OCI-LY7 (cell line): ENCODE data around the gene ZNF516. TPM values are rescaled to one million over a fixed set of nuclear protein-coding genes. Genes with fewer than 3 reads are reported as not detected.

Experiments used
- BruUV-seq: library from RNA; stranded (reverse); fragments of 400-500 nt; replicated peaks from 2 replicates; lab custom pipeline; 2021; lab: Mats Ljungman, UMichigan
- CTCF ChIA-PET: fragments of 300-600 bp; sonication (Branson Sonifier 250); formaldehyde crosslinking; loops from one replicate; lab custom pipeline; 2022; ENCODE audit warnings: antibody characterized with exemption; ENCODE audit not compliant: unreplicated experiment; lab: Charles Lee
- POLR2A ChIA-PET: fragments of 300-600 bp; sonication (Branson Sonifier 250); formaldehyde crosslinking; loops from one replicate; lab custom pipeline; 2022; ENCODE audit warnings: antibody characterized with exemption; lab: Charles Lee
- DNase-seq: peaks from one replicate; pipeline ENCODE4 v3.0.0-alpha.2; 2015; ENCODE audit warnings: low spot score
- H2AFZ ChIP-seq: fragments of 200-600 bp; sonication (generic), shearing (Covaris generic); 2 replicates; pipeline ENCODE4 v1.6.1; 2014; ENCODE audit warnings: mild to moderate bottlenecking, antibody characterized with exemption, low read length, moderate library complexity
- H3K27ac ChIP-seq: fragments of 200-600 bp; sonication (generic); 2 replicates; pipeline ENCODE4 v1.5.1; 2014; ENCODE audit warnings: mixed run types, low read depth, mild to moderate bottlenecking, moderate library complexity, low read length, inconsistent platforms; ENCODE audit not compliant: poor library complexity, severe bottlenecking
- H3K36me3 ChIP-seq: fragments of 200-600 bp; sonication (generic); 2 replicates; pipeline ENCODE4 v1.6.1; 2014; ENCODE audit warnings: mild to moderate bottlenecking, antibody characterized with exemption, low read length, moderate library complexity, mixed read lengths; ENCODE audit not compliant: insufficient read depth
- H3K4me1 ChIP-seq: fragments of 200-600 bp; sonication (generic); 2 replicates; pipeline ENCODE4 v1.5.1; 2014; ENCODE audit warnings: mild to moderate bottlenecking, low read length; ENCODE audit not compliant: insufficient read depth, poor library complexity, severe bottlenecking
- H3K4me2 ChIP-seq: fragments of 200-600 bp; sonication (generic); 2 replicates; pipeline ENCODE4 v1.6.1; 2014; ENCODE audit warnings: mild to moderate bottlenecking, low read length
- H3K4me3 ChIP-seq: fragments of 200-600 bp; sonication (generic); 2 replicates; pipeline ENCODE4 v1.5.1; 2014; ENCODE audit warnings: mild to moderate bottlenecking, low read depth, low read length; ENCODE audit not compliant: poor library complexity, severe bottlenecking
- H3K79me2 ChIP-seq: fragments of 200-600 bp; sonication (generic); 2 replicates; pipeline ENCODE4 v1.6.1; 2016; ENCODE audit warnings: low read depth, mild to moderate bottlenecking, low read length, moderate library complexity, mixed read lengths; ENCODE audit not compliant: insufficient read depth
- H3K9me2 ChIP-seq: fragments of 200-600 bp; sonication (generic); 2 replicates; pipeline ENCODE4 v1.6.1; 2016; ENCODE audit warnings: mild to moderate bottlenecking, low read length, mixed read lengths; ENCODE audit not compliant: insufficient read depth
- H3K9me3 ChIP-seq: fragments of 200-600 bp; sonication (generic); 2 replicates; pipeline ENCODE4 v1.6.1; 2014; ENCODE audit warnings: mild to moderate bottlenecking, mixed run types, low read length, mixed read lengths
- H4K20me1 ChIP-seq: fragments of 200-600 bp; sonication (generic); 2 replicates; pipeline ENCODE4 v1.6.1; 2014; ENCODE audit warnings: mild to moderate bottlenecking, antibody characterized with exemption, low read length, moderate library complexity, mixed read lengths; ENCODE audit not compliant: insufficient read depth
- CTCF ChIP-seq: fragments of 200-600 bp; sonication (generic); conservative IDR thresholded peaks from 2 replicates; pipeline ENCODE4 v1.5.1; 2014; ENCODE audit warnings: mild to moderate bottlenecking, antibody characterized with exemption, low read length, moderate library complexity, mixed read lengths
- EZH2phosphoT487 ChIP-seq: fragments of 200-600 bp; sonication (generic); IDR thresholded peaks from 2 replicates; pipeline ENCODE4 v1.6.1; 2018; ENCODE audit warnings: low read depth, borderline replicate concordance, mild to moderate bottlenecking, mixed run types, antibody characterized with exemption, low read length, moderate library complexity, mixed read lengths
- intact Hi-C: fragments of 100-400 bp; cut with micrococcal nuclease; formaldehyde crosslinking; loops from one replicate; pipeline ENCODE4 v1.10.0; 2022; ENCODE audit not compliant: unreplicated experiment
- total RNA-seq, 2 experiments: library from RNA; depleted of rRNA in 1 of 2; stranded (reverse); fragments of >200 nt in 1 of 2; shearing (Covaris generic) in 1 of 2; gene quantifications; 2 replicates each; pipeline ENCODE4 v1.2.3, GENCODE V29; 2014 to 2022

The ZNF516 gene
- total RNA-seq, 2 experiments from 2014 or later: 16.2 to 32.3 TPM

GRCh38 chr18:76496194-76496890 lies 1.3 kb upstream of the ZNF516 start:
- Histone ChIP-seq H3K79me2 (peaks cover 31% of the 10 kb centered on the region; the same call in 1 of the 2 replicates), H4K20me1 (no peaks in the 10 kb centered on the region), H3K27ac (peak overlapping the region; percentile 98), H3K36me3 (no peaks in the 10 kb centered on the region), H3K4me1 (peaks cover 37% of the 10 kb centered on the region), H3K4me3 (peak overlapping the region; percentile 92), H3K9me3 (no peaks in the 10 kb centered on the region), H3K9me2 (no peaks in the 10 kb centered on the region), H2AFZ (peak overlapping the region; percentile 68; the same call in 1 of the 2 replicates), H3K4me2 (peak overlapping the region; percentile 88)
- CTCF ChIA-PET: no interaction called here
- TF ChIP-seq EZH2phosphoT487: no peak
- no peak for TF ChIP-seq CTCF
- intact Hi-C loops: loop anchor here (10.0 kb wide), 3 partner anchors 468 to 1282 kb away; partner anchors contain the start of gene TSHZ1
- POLR2A ChIA-PET: interaction anchor here (0.7 to 1.4 kb wide), 3 partner anchors 12 to 211 kb away, joined by 3 read pairs; no protein-coding TSS in a partner anchor
- peak; percentile 64 for DNase-seq
- no TSS peak for BruUV-seq

- no peak for TF ChIP-seq EZH2phosphoT487
- TF ChIP-seq CTCF: 0 out of 2 replicates have a peak, but pooled peaks have one; percentile 15
- BruUV-seq: TSS peak; percentile 60
- peak overlapping the region; percentile 98 for H3K27ac ChIP-seq
- H3K79me2 ChIP-seq: peaks cover 35% of the 10 kb centered on the region
- intact Hi-C loops: loop anchor here (2.0 to 10.0 kb wide), 4 partner anchors 327 to 1281 kb away; partner anchors contain the start of genes TSHZ1 and ZNF236
- H3K9me2 ChIP-seq: no peaks in the 10 kb centered on the region
- H3K9me3 ChIP-seq: no peaks in the 10 kb centered on the region
- H3K4me3 ChIP-seq: peak overlapping the region; percentile 92
- CTCF ChIA-PET: no interaction called here
- POLR2A ChIA-PET: interaction anchor here (0.7 to 1.4 kb wide), 2 partner anchors 14 to 212 kb away, joined by 3 read pairs; no protein-coding TSS in a partner anchor
- DNase-seq: peak; percentile 72
- peak overlapping the region; percentile 50; the same call in 1 of the 2 replicates for H2AFZ ChIP-seq
- H3K4me1 ChIP-seq: peaks cover 36% of the 10 kb centered on the region
- peak overlapping the region; percentile 88 for H3K4me2 ChIP-seq
- H4K20me1 ChIP-seq: peaks cover 1% of the 10 kb centered on the region; the same call in 1 of the 2 replicates
- no peaks in the 10 kb centered on the region for H3K36me3 ChIP-seq
Measured at GRCh38 chr18:76495435-76496193, 572 bp upstream of the ZNF516 start.
